ENCODE results near the gene CYBC1.

CYBC1 gene

GRCh38 chr17:82446649-82447048, 3.9 kb downstream of the CYBC1 start:
- Histone ChIP-seq H3K27me3 (ENCODE audit: control insufficient read depth in 1 of 2, insufficient read depth in 2 of 2, low read length in 2 of 2) (no peaks in the 10 kb centered on the region), H3K4me3 (ENCODE audit: low read length in 2 of 2) (no peak overlapping the region), H3K4me1 (ENCODE audit: control insufficient read depth, insufficient read depth, low read length) (peaks cover 21% of the 10 kb centered on the region), H3K9me3 (ENCODE audit: control insufficient read depth in 2 of 2, low read length in 2 of 2) (no peaks in the 10 kb centered on the region), H3K36me3 (ENCODE audit: control insufficient read depth in 2 of 2, insufficient read depth in 2 of 2, low read length in 2 of 2) (peaks cover 3 to 8% of the 10 kb centered on the region in 2 donors), H3K27ac (ENCODE audit: low read length) (no peak overlapping the region), H3K9ac (ENCODE audit: low read length in 2 of 2) (no peak overlapping the region)

DNA sequence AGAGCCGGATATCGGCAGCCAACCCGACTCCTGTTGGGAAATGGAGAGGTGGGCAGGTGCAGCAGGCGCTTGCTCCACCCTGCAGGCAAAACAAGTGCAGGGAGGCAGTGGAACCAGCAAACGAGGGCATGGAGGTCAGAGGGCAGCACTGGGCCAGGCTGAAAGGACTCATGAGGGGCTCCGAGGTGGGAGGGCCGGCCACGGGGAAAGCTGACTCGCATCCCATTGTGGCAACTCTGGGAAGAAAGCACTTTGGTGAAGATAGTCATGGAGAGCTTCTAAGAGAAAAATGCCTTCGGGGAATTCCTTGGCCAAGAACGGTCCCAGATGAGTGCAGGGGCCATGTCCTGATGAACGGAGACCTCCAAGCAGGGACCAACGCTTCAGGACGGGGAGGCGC, 4.4 kb downstream of the CYBC1 start:
- Histone ChIP-seq H3K27me3 (ENCODE audit: control insufficient read depth in 1 of 2, insufficient read depth in 2 of 2, low read length in 2 of 2) (no peaks in the 10 kb centered on the region), H3K36me3 (ENCODE audit: control insufficient read depth in 2 of 2, insufficient read depth in 2 of 2, low read length in 2 of 2) (peaks cover 4 to 8% of the 10 kb centered on the region in 2 donors), H3K4me1 (ENCODE audit: control insufficient read depth, insufficient read depth, low read length) (peaks cover 21% of the 10 kb centered on the region), H3K4me3 (ENCODE audit: low read length in 2 of 2) (no peak overlapping the region), H3K9me3 (ENCODE audit: control insufficient read depth in 2 of 2, low read length in 2 of 2) (no peaks in the 10 kb centered on the region), H3K9ac (ENCODE audit: low read length in 2 of 2) (no peak overlapping the region), H3K27ac (ENCODE audit: low read length) (no peak overlapping the region)

- H3K27me3 ChIP-seq (ENCODE audit: control insufficient read depth in 1 of 2, insufficient read depth in 2 of 2, low read length in 2 of 2), result no peaks in the 10 kb centered on the region
- H3K4me3 ChIP-seq (ENCODE audit: low read length in 2 of 2), result no peak overlapping the region
- H3K4me1 ChIP-seq (ENCODE audit: control insufficient read depth, insufficient read depth, low read length), result peaks cover 21% of the 10 kb centered on the region
- peaks cover 4 to 8% of the 10 kb centered on the region in 2 donors for H3K36me3 ChIP-seq (ENCODE audit: control insufficient read depth in 2 of 2, insufficient read depth in 2 of 2, low read length in 2 of 2)
- no peak overlapping the region for H3K27ac ChIP-seq (ENCODE audit: low read length)
- no peak overlapping the region for H3K9ac ChIP-seq (ENCODE audit: low read length in 2 of 2)
- no peaks in the 10 kb centered on the region for H3K9me3 ChIP-seq (ENCODE audit: control insufficient read depth in 2 of 2, low read length in 2 of 2)
These were observed 5.0 kb downstream of the CYBC1 start for GRCh38 chr17:82445542-82445941.

GRCh38 chr17:82444941-82445521, 5.5 kb downstream of the CYBC1 start:
- Histone ChIP-seq H3K4me1 (ENCODE audit: control insufficient read depth, insufficient read depth, low read length) (peaks cover 19% of the 10 kb centered on the region), H3K9ac (ENCODE audit: low read length in 2 of 2) (no peak overlapping the region), H3K27me3 (ENCODE audit: control insufficient read depth in 1 of 2, insufficient read depth in 2 of 2, low read length in 2 of 2) (no peaks in the 10 kb centered on the region), H3K9me3 (ENCODE audit: control insufficient read depth in 2 of 2, low read length in 2 of 2) (no peaks in the 10 kb centered on the region), H3K27ac (ENCODE audit: low read length) (no peak overlapping the region), H3K4me3 (ENCODE audit: low read length in 2 of 2) (no peak overlapping the region), H3K36me3 (ENCODE audit: control insufficient read depth in 2 of 2, insufficient read depth in 2 of 2, low read length in 2 of 2) (peaks cover 4 to 8% of the 10 kb centered on the region in 2 donors)

GRCh38 chr17:82444284-82444893, 6.2 kb downstream of the CYBC1 start:
- Histone ChIP-seq H3K4me3 (ENCODE audit: low read length in 2 of 2) (no peak overlapping the region), H3K4me1 (ENCODE audit: control insufficient read depth, insufficient read depth, low read length) (peaks cover 13% of the 10 kb centered on the region)

DNA sequence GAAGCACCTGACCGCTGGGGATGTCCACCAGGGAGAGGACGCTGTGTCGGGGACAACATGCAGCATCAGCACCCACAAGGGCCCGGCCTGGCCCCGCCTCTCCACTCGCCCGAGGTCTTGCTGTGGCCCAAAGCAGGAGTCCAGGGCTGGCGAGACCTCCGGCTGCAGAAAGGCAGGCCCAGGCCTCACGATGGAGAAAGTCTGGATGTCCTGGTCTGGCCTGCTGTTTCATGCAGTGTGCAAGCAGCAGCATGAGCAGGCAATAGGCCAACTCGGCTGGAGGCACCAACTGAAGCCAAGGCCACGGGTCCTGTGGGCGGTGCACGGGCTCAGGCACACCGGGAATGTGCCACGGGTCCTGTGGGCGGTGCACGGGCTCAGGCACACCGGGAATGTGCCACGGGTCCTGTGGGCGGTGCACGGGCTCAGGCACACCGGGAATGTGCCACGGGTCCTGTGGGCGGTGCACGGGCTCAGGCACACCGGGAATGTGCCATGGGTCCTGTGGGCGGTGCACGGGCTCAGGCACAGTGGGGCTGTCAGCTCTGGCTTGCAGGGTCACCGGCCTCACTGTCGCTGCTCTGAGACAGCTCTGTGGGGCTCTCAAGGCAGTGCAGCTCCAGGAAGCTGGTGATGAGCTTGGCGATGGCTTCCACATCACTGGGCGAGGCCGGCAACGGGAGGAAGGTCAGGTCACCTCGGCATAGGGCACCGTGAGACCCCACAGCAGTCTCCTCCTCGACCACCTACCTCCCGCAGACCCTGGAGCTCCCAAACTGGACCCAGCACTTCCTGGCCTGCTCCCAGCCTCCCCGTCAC, 6.9 kb downstream of the CYBC1 start:
- Histone ChIP-seq H3K27ac (ENCODE audit: low read length) (no peak overlapping the region), H3K36me3 (ENCODE audit: control insufficient read depth in 2 of 2, insufficient read depth in 2 of 2, low read length in 2 of 2) (peaks cover 4 to 8% of the 10 kb centered on the region in 2 donors), H3K4me1 (ENCODE audit: control insufficient read depth, insufficient read depth, low read length) (peaks cover 8% of the 10 kb centered on the region)

More at GRCh38 chr17:82444284-82444893, 6.2 kb downstream of the CYBC1 start:
- H3K9ac ChIP-seq (ENCODE audit: low read length in 2 of 2), result no peak overlapping the region
- H3K9me3 ChIP-seq (ENCODE audit: control insufficient read depth in 2 of 2, low read length in 2 of 2), result no peaks in the 10 kb centered on the region
- no peak overlapping the region for H3K27ac ChIP-seq (ENCODE audit: low read length)
- no peaks in the 10 kb centered on the region for H3K27me3 ChIP-seq (ENCODE audit: control insufficient read depth in 1 of 2, insufficient read depth in 2 of 2, low read length in 2 of 2)
- H3K36me3 ChIP-seq (ENCODE audit: control insufficient read depth in 2 of 2, insufficient read depth in 2 of 2, low read length in 2 of 2), result peaks cover 4 to 8% of the 10 kb centered on the region in 2 donors

GRCh38 chr17:82442643-82443464, 7.7 kb downstream of the CYBC1 start:
- no peak overlapping the region for H3K4me3 ChIP-seq (ENCODE audit: low read length in 2 of 2)
- H3K27ac ChIP-seq (ENCODE audit: low read length), result no peak overlapping the region
- H3K36me3 ChIP-seq (ENCODE audit: control insufficient read depth in 2 of 2, insufficient read depth in 2 of 2, low read length in 2 of 2), result peaks cover 4 to 8% of the 10 kb centered on the region in 2 donors
- H3K9me3 ChIP-seq (ENCODE audit: control insufficient read depth in 2 of 2, low read length in 2 of 2), result no peaks in the 10 kb centered on the region
- peaks cover 8% of the 10 kb centered on the region for H3K4me1 ChIP-seq (ENCODE audit: control insufficient read depth, insufficient read depth, low read length)
- H3K9ac ChIP-seq (ENCODE audit: low read length in 2 of 2), result no peak overlapping the region
- H3K27me3 ChIP-seq (ENCODE audit: control insufficient read depth in 1 of 2, insufficient read depth in 2 of 2, low read length in 2 of 2), result no peaks in the 10 kb centered on the region

More for the DNA sequence above, 6.9 kb downstream of the CYBC1 start:
- no peak overlapping the region for H3K9ac ChIP-seq (ENCODE audit: low read length in 2 of 2)
- no peaks in the 10 kb centered on the region for H3K9me3 ChIP-seq (ENCODE audit: control insufficient read depth in 2 of 2, low read length in 2 of 2)
- H3K4me3 ChIP-seq (ENCODE audit: low read length in 2 of 2), result no peak overlapping the region
- no peaks in the 10 kb centered on the region for H3K27me3 ChIP-seq (ENCODE audit: control insufficient read depth in 1 of 2, insufficient read depth in 2 of 2, low read length in 2 of 2)

DNA sequence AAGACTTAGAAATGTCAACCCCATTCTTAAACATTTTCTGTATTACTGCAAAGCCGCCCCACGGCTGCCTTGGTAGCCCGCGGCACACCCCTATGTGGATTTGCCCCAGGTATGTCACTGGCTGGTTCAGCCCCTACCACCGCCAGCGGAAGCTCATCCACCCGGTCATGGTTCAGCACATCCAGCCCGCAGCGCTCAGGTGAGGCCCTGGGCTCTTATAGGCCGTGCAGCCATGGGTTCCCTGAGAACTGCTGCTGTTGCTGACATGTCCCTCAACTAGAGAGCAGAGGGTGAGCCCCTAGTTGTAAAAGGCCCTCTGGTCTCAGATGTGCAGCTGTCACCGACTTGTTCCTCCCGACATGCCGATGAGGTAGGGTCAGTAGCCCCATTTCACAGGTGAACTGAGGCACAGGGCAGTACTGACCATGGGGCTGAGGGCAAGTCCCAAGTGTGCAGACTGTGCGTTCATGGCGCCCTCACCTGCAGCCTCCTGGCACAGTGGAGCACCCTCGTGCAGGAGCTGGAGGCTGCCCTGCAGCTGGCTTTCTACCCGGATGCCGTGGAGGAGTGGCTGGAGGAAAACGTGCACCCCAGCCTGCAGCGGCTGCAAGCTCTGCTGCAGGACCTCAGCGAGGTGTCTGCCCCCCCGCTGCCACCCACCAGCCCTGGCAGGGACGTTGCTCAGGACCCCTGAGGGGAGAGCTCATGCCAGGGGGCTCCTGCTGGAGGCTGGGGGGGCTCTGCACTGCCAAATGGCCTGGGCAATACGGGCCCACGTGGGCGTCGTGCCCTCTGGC, 8.7 kb downstream of the CYBC1 start:
- Histone ChIP-seq H3K27ac (ENCODE audit: low read length) (no peak overlapping the region), H3K9ac (ENCODE audit: low read length in 2 of 2) (no peak overlapping the region), H3K36me3 (ENCODE audit: control insufficient read depth in 2 of 2, insufficient read depth in 2 of 2, low read length in 2 of 2) (peaks cover 4 to 8% of the 10 kb centered on the region in 2 donors), H3K27me3 (ENCODE audit: control insufficient read depth in 1 of 2, insufficient read depth in 2 of 2, low read length in 2 of 2) (no peaks in the 10 kb centered on the region), H3K4me1 (ENCODE audit: control insufficient read depth, insufficient read depth, low read length) (peaks cover 8% of the 10 kb centered on the region), H3K4me3 (ENCODE audit: low read length in 2 of 2) (no peak overlapping the region), H3K9me3 (ENCODE audit: control insufficient read depth in 2 of 2, low read length in 2 of 2) (no peaks in the 10 kb centered on the region)

DNA sequence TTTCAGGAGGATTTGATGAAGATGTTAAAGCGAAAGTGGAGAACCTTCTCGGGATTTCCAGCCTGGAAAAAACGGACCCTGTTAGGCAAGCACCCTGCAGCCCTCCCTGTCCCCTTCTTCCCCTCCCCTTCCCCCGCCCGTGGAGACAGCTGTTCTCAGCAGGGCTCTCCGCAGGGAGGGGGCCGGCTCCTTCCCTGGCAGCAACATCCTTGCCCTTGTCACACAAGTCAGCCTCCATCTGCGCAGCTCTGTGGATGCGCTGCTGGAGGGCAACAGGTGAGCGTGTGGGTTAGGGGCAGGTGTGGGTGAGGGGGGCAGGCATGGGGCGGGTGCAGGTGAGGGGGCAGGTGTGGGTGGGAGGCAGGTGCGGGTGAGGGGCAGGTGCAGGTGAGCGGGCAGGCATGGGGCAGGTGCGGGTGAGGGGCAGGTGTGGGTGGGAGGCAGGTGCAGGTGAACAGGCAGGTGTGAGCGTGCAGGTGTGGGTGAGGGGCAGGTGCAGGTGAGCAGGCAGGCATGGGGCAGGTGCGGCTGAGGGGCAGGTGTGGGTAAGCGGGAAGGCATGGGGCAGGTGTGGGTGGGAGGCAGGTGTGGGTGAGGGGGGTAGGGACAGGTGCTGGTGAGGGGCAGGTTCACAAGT, 9.4 kb downstream of the CYBC1 start:
- H3K27me3 ChIP-seq (ENCODE audit: control insufficient read depth in 1 of 2, insufficient read depth in 2 of 2, low read length in 2 of 2), result no peaks in the 10 kb centered on the region
- peaks cover 4 to 8% of the 10 kb centered on the region in 2 donors for H3K36me3 ChIP-seq (ENCODE audit: control insufficient read depth in 2 of 2, insufficient read depth in 2 of 2, low read length in 2 of 2)
- peaks cover 8% of the 10 kb centered on the region for H3K4me1 ChIP-seq (ENCODE audit: control insufficient read depth, insufficient read depth, low read length)
- H3K4me3 ChIP-seq (ENCODE audit: low read length in 2 of 2), result no peak overlapping the region
- H3K9me3 ChIP-seq (ENCODE audit: control insufficient read depth in 2 of 2, low read length in 2 of 2), result no peaks in the 10 kb centered on the region
- H3K9ac ChIP-seq (ENCODE audit: low read length in 2 of 2), result no peak overlapping the region
- no peak overlapping the region for H3K27ac ChIP-seq (ENCODE audit: low read length)
